HL-60 (cell line): ENCODE results near the gene SHOC2.

ENCODE experiments used
- DNase-seq, 2 experiments: peaks; one replicate each; pipeline ENCODE4 v3.0.0-alpha.2; 2010 to 2020; ENCODE audit warnings: low read depth in 1 of 2, low spot score in 1 of 2
- H3K27ac ChIP-seq: fragments of 250-450 bp; sonication (Bioruptor Pico); replicated peaks from 2 replicates; pipeline ENCODE4 v1.5.1; 2020; ENCODE audit warnings: mild to moderate bottlenecking, moderate library complexity
- H3K27me3 ChIP-seq: fragments of 250-450 bp; sonication (Bioruptor Pico); 2 replicates; pipeline ENCODE4 v1.5.1; 2021; ENCODE audit warnings: mild to moderate bottlenecking, moderate library complexity; ENCODE audit not compliant: insufficient read depth, poor library complexity, severe bottlenecking
- H3K4me3 ChIP-seq: replicated peaks from 2 replicates; pipeline ENCODE4 v1.5.1; 2011; ENCODE audit warnings: mild to moderate bottlenecking, control low read depth, low read length; ENCODE audit not compliant: insufficient read depth
- CTCF ChIP-seq: IDR thresholded peaks from one replicate; pipeline ENCODE4 v1.5.1; 2011; ENCODE audit warnings: low read length, control low read depth, inconsistent platforms; ENCODE audit not compliant: insufficient read depth
- GABPA ChIP-seq: IDR thresholded peaks from 2 replicates; pipeline ENCODE4 v1.6.1; 2012; ENCODE audit warnings: low read depth
- POLR2AphosphoS5 ChIP-seq: IDR thresholded peaks from 2 replicates; pipeline ENCODE4 v1.6.1; 2012; ENCODE audit warnings: low read depth
- REST ChIP-seq: IDR thresholded peaks from 2 replicates; pipeline ENCODE4 v1.6.1; 2012; ENCODE audit warnings: low read depth; ENCODE audit not compliant: insufficient replicate concordance
- SPI1 ChIP-seq: IDR thresholded peaks from 2 replicates; pipeline ENCODE4 v1.6.1; 2012; ENCODE audit warnings: low read depth, mild to moderate bottlenecking, borderline replicate concordance

Gene SHOC2

GRCh38 chr10:110910138-110910537 lies 9.3 kb upstream of the SHOC2 start:
- no peak for TF ChIP-seq POLR2AphosphoS5
- TF ChIP-seq GABPA: no peak
- no peak for TF ChIP-seq REST
- TF ChIP-seq CTCF: no peak
- TF ChIP-seq SPI1: no peak
- no peak for DNase-seq
- Histone ChIP-seq H3K4me3 (no peak overlapping the region), H3K27me3 (no peaks in the 10 kb centered on the region), H3K27ac (no peak overlapping the region)

GRCh38 chr10:110912374-110912773 lies 7.0 kb upstream of the SHOC2 start:
- no peaks in the 10 kb centered on the region for H3K27me3 ChIP-seq
- no peak for DNase-seq
- TF ChIP-seq CTCF: no peak
- TF ChIP-seq GABPA: no peak
- no peak for TF ChIP-seq POLR2AphosphoS5
- TF ChIP-seq SPI1: no peak
- no peak for TF ChIP-seq REST
- no peak overlapping the region for H3K4me3 ChIP-seq
- no peak overlapping the region for H3K27ac ChIP-seq

- Histone ChIP-seq H3K27me3 (no peaks in the 10 kb centered on the region), H3K4me3 (no peak overlapping the region), H3K27ac (no peak overlapping the region)
- TF ChIP-seq REST: no peak
- no peak for TF ChIP-seq POLR2AphosphoS5
- no peak for TF ChIP-seq GABPA
- TF ChIP-seq SPI1: no peak
- TF ChIP-seq CTCF: no peak
- DNase-seq: no peak
Measured at GRCh38 chr10:110914431-110914830, 5.0 kb upstream of the SHOC2 start.
